HPDE6-E6E7 (cell line): ENCODE measurements around the gene RBM8A.

ENCODE experiments used
- DNase-seq: peaks from one replicate; pipeline ENCODE4 v3.0.0; 2011; ENCODE audit warnings: missing footprints; ENCODE audit errors: extremely low spot score

The RBM8A gene

DNA sequence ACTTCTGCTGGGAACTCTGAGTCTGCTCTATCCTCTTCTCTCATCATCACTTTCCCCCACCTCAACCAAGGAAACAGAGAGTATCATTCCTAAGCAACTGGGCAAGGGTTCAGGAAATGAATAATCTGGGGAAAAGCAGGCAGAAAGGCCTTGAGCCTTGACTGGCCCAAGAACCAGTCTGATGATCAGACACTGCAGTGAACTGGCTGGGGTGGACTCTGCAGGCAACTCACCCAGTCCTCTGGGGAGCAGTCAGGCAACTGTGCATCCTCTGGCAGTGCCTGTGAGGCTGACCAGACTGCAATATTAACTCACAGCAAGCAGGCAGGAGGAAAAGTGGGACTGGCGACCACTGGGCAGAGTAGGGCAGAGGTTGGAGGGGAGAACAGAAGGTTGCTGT lies 42.6 kb downstream of the RBM8A start:
- DNase-seq, result no peak

DNA sequence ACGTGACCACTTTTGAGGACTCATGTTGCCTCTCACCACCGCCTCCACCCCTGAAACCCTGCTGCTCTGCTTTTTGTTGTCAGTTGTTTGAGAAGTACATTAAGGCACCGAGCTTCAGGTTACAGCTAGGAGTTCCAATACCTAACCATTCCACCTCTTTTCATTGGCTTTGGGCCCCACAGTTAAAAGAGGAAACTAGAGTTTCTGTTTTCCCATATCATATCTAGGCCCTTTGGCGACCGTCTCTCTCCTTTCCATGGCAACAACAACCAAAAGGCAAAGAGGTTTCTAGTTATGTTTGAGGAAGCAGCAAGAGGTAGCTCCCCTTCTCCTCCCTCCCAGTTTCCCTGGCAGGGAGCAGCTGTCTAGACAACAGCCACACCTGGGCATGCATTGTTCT lies 47.5 kb downstream of the RBM8A start:
- no peak for DNase-seq

DNA sequence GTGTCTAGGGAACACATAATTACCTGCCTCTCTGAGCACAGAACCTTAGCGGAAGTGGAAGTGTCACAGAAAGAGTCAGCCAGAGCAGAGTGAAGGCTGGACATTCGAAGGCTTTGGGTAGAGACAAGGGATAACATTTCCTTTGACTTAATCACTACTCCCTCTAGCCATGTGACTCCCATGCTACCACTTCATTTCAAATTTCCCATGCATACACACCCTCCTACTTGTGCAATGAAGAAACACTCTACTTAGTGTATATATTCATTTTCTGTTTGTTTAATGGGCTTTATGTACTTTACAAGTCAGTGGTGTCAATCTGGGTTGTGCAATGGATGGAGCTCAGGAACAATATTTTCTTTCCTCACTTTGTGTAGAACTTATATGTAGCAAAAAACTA lies 48.6 kb downstream of the RBM8A start:
- no peak for DNase-seq

DNA sequence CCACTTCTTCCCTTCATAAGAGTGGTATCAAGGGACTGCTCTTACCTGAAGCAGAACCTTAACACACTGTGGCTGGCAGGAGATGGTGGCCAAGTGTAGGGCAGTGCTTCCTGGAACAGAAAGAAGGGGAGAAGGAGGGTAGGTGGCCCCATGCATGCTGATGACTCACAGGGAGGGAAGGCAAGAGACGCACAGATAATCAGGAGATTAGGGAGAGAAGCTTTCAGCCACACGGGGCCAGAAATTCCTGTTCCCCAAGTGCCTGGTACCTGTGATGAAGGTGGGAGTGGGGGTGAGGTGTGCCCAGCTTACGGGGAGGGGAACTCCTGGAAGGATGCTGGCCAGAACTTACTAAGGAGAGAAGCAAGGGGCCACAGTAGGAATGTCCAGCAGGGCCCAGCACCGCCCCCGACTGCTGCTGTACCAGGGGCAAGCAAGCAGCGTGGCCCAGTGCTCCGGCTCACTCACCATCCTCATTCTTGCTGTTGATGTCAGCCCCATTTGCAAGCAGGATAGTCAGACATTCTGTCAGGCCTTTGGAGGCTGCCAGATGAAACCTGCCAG lies 49.3 kb downstream of the RBM8A start:
- DNase-seq, result no peak

DNA sequence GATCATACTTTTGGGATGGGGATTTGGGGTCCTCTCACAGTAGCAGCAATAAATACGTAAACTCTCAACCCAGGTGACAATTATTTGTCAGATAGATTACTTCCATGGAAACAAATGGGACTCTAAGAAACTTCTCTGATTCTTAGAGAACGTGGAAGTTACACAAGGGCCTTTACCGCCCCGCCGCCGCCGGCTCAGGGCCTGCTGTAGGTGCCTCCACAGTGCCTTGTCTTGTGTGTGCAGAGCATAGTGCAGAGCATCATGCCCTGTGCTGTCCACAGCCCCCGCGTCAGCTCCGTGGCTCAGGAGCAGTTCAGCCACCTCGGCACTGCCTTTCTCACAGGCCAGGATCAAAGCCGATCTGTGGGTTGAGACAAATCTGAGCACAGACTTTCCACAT lies 52.6 kb downstream of the RBM8A start:
- DNase-seq, result no peak

DNA sequence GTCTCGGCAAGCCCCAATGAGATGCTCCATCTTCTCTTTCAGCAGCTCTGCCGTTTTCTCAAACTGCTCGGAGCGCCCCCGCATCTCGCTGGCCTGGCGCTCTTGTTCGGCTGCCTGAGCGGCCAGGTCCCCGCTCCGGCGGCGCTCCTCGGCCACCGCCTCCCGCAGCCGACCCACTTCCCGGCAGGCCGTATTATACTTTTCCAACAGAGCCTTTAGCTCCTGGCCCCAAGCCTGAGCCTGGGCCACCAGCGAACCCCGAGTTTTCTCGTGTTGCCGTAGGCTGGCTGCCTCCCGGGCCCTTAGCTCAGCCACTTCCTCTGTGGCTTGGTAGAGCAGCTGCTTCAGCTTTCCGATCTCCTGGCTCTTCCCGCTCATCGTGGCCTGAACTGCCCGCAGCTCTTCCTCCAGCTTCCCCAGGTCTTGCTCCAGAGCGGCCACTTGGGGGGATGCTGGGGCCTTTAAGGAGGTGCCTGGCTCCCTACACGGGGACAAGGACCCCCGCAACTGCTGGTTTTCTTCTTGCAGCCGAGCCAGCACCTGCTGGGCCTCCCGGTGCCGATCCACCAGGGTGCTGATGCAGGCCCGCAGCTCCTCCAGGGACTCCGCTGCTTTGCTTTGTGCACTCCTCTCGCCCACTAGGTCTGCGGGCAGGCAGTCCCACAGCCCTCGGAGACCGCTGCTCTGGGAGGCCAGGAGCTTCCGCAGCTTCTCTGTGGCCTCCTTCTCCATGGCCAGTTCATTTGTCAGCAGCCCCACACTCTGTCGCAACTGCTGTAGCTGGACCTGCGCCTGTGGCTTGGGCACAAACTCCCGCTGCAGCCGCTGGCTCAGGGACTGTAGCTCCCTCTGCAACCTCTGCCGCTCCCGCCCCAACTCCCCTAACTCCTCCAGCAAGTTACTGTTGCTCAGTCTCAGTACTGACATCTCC lies 55.0 kb downstream of the RBM8A start:
- no peak for DNase-seq
